ENCODE results near the gene HMGXB3. TPM values are rescaled to one million over a fixed set of nuclear protein-coding genes. Genes with fewer than 3 reads are reported as not detected.

Gene HMGXB3
- polyA plus RNA-seq, 1 donor from 2014 or later = 66.6 TPM

GRCh38 chr5:149998281-149998680 lies 2.3 kb upstream of the HMGXB3 start:
- H3K79me2 ChIP-seq (replicated peaks; ENCODE audit: insufficient read depth, low read length) = peaks cover 23% of the 10 kb centered on the region
- no peak overlapping the region for H3K4me3 ChIP-seq (ENCODE audit: low read length)
- no peak overlapping the region for H2AFZ ChIP-seq (ENCODE audit: low read depth, low read length)
- TF ChIP-seq SMC3 (conservative IDR thresholded peaks at IDR 0.05; ENCODE audit: poor library complexity) = no peak
- TF ChIP-seq EP300 (conservative IDR thresholded peaks at IDR 0.05; ENCODE audit: poor library complexity, severe bottlenecking) = no peak
- no peak for TF ChIP-seq EZH2 (IDR thresholded peaks at IDR 0.05; ENCODE audit: borderline replicate concordance, insufficient read depth, low read length, poor library complexity, severe bottlenecking)
- TF ChIP-seq REST (IDR thresholded peaks at IDR 0.05; ENCODE audit: borderline replicate concordance) = no peak
- TF ChIP-seq RAD21 (conservative IDR thresholded peaks at IDR 0.05) = no peak
- no peak for TF ChIP-seq POLR2AphosphoS5 (IDR thresholded peaks at IDR 0.05)
- no peak for TF ChIP-seq TAF1 (IDR thresholded peaks at IDR 0.05; ENCODE audit: low read depth)
- TF ChIP-seq MXI1 (conservative IDR thresholded peaks at IDR 0.05; ENCODE audit: poor library complexity, severe bottlenecking) = no peak
- H3K27ac ChIP-seq (ENCODE audit: low read length) = no peak overlapping the region
- H3K9me3 ChIP-seq (ENCODE audit: low read length) = no peaks in the 10 kb centered on the region
- H3F3A ChIP-seq (ENCODE audit: insufficient read depth, low read length, poor library complexity, severe bottlenecking) = no peaks in the 10 kb centered on the region
- no peaks in the 10 kb centered on the region for H4K20me1 ChIP-seq (ENCODE audit: insufficient read depth)
- H3K4me2 ChIP-seq (ENCODE audit: low read length) = no peak overlapping the region
- H3K36me3 ChIP-seq (ENCODE audit: insufficient read depth, low read length) = no peaks in the 10 kb centered on the region
- H3K9me2 ChIP-seq (ENCODE audit: insufficient read depth, low read length) = no peaks in the 10 kb centered on the region
- H3K9ac ChIP-seq (ENCODE audit: low read length) = no peak overlapping the region
- H3K27me3 ChIP-seq (ENCODE audit: insufficient read depth, low read depth, low read length) = no peaks in the 10 kb centered on the region

GRCh38 chr5:149999359-149999758 lies 1.2 kb upstream of the HMGXB3 start:
- peak overlapping the region; percentile 88 for H3K27ac ChIP-seq (ENCODE audit: low read length)
- H3K4me3 ChIP-seq (ENCODE audit: low read length) = peak overlapping the region; percentile 100
- H3K9ac ChIP-seq (ENCODE audit: low read length) = peak overlapping the region; percentile 89
- TF ChIP-seq REST (IDR thresholded peaks at IDR 0.05; ENCODE audit: borderline replicate concordance) (no peak), TAF1 (IDR thresholded peaks at IDR 0.05; ENCODE audit: low read depth) (no peak), EZH2 (IDR thresholded peaks at IDR 0.05; ENCODE audit: borderline replicate concordance, insufficient read depth, low read length, poor library complexity, severe bottlenecking) (no peak), CTCF (IDR thresholded peaks at IDR 0.05; ENCODE audit: poor library complexity, severe bottlenecking) (no peak), RAD21 (conservative IDR thresholded peaks at IDR 0.05) (no peak), POLR2AphosphoS5 (IDR thresholded peaks at IDR 0.05) (no peak), EP300 (conservative IDR thresholded peaks at IDR 0.05; ENCODE audit: poor library complexity, severe bottlenecking) (no peak), SMC3 (conservative IDR thresholded peaks at IDR 0.05; ENCODE audit: poor library complexity) (no peak), MXI1 (conservative IDR thresholded peaks at IDR 0.05; ENCODE audit: poor library complexity, severe bottlenecking) (no peak)
- no peaks in the 10 kb centered on the region for H3F3A ChIP-seq (ENCODE audit: insufficient read depth, low read length, poor library complexity, severe bottlenecking)
- H3K36me3 ChIP-seq (ENCODE audit: insufficient read depth, low read length) = no peaks in the 10 kb centered on the region
- no peak overlapping the region for H2AFZ ChIP-seq (ENCODE audit: low read depth, low read length)
- no peaks in the 10 kb centered on the region for H3K9me3 ChIP-seq (ENCODE audit: low read length)
- no peaks in the 10 kb centered on the region for H3K9me2 ChIP-seq (ENCODE audit: insufficient read depth, low read length)
- no peaks in the 10 kb centered on the region for H3K27me3 ChIP-seq (ENCODE audit: insufficient read depth, low read depth, low read length)
- H3K79me2 ChIP-seq (replicated peaks; ENCODE audit: insufficient read depth, low read length) = peaks cover 27% of the 10 kb centered on the region
- H3K4me2 ChIP-seq (ENCODE audit: low read length) = peak overlapping the region; percentile 92
- no peaks in the 10 kb centered on the region for H4K20me1 ChIP-seq (ENCODE audit: insufficient read depth)
